ENCODE measurements around the gene RDH12. TPM values are rescaled to one million over a fixed set of nuclear protein-coding genes. Genes with fewer than 3 reads are reported as not detected.
A peak's percentile ranks its signal among the peaks of the same experiment; 100 is the strongest.
"Not testable (repeated sequence)": the region's sequence is repeated elsewhere in the genome, so short reads cannot be mapped to it uniquely, and the experiment has no call there.

The RDH12 gene
- total RNA-seq, 1 experiment from 2014 or later = 0.05 TPM

- DNase-seq (ENCODE audit: low read depth) = no peak
Measured at GRCh38 chr14:67705211-67705610, 3.5 kb downstream of the RDH12 start.

DNA sequence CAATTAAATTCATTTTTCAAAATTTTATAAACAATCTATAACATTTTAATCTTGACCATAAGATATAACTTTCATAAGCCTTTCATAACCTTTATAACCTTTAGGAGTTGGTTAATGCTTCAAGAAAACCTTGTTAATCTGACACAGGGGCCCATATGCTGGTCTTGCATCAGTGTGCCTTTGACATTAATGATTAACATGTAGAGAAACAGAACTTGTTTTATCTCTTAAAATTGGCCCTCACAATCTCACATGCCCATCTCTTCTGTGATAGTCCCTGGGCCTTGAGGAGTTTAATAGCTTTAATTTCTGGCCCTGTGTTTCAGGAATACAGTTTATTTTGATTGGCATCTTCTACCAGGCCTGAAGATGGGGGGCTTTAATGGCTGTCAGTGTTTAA, 7.7 kb downstream of the RDH12 start:
- DNase-seq (ENCODE audit: low read depth) = not testable (repeated sequence)

DNA sequence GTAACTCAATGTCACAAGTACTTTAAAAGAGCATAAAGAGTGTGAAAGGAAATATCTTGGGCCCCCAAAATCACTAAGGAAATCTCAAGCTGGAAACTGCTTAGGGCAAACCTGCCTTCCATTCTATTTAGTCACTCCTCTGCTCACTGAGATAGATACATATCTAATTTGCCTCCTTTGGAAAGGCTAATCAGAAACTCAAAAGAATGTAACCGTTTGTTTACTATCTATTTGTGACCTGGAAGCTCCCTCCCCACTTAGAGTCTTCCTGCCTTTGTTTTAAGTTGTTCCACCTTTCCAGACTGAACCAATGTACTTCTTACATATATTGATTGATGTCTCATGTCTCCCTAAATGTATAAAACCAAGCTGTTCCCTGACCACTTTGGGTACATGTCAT, 8.1 kb downstream of the RDH12 start:
- DNase-seq (ENCODE audit: low read depth) = not testable (repeated sequence)

DNA sequence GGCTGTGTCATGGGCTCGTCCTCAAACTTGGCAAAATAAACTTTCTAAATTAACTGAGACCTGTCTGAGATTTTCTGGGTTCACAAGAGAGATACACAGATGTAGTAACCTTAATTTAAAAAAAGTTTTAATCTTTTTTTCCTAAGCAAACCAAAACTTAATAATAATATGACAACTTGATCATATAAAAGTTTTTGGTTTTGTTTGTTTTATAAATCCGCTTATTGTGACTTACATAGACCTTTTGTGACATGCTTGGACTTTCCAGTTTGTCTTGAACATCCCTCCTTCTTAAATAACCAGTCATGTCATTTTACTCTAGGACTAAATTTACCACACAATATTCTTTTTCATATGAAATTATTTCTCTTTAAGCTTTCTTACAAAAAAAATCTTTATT, 8.5 kb downstream of the RDH12 start:
- DNase-seq (ENCODE audit: low read depth) = no peak

DNA sequence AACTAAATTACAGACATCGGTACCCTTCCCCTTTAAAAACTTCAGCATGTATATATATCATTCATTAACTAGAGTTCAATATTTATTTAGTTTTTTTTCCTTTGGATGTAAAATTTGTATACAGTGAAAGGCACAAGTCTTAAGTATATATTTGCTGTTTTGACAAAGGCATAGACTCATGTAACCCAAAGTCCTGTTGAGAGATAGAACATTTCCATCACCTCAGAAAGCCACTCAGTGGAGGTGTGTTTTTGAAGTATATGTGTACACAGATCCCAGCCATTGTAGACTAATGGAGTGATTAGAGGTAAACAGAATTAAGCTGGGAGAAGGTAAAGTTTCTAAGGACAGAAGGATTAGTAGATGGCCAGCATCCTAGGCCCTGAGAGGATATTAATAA, 15.4 kb downstream of the RDH12 start:
- DNase-seq (ENCODE audit: low read depth) = no peak

- no peak for DNase-seq (ENCODE audit: low read depth)
Measured at GRCh38 chr14:67718265-67718664, 16.6 kb downstream of the RDH12 start.

GRCh38 chr14:67719385-67719784, 17.7 kb downstream of the RDH12 start:
- DNase-seq (ENCODE audit: low read depth) = not testable (repeated sequence)

DNA sequence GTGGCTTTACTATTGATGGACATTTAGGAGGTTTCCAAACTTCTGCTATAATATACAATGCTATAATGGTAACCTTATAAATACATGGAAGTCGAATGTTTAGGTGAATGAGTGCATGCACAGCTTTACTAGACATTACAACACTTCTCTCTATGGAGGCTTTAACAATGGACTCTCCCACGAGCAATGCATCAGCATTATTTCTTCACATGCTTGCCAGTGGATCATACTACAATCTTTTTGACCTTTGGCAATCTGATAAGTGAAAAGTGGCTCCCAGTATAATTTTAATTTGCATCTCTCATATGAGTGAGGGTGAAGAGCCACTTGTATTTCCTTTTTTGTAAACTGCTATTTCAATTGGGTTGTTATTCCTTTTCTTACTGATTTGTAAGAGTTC, 18.2 kb downstream of the RDH12 start:
- no peak for DNase-seq (ENCODE audit: low read depth)

GRCh38 chr14:67721875-67722274, 20.2 kb downstream of the RDH12 start:
- DNase-seq (ENCODE audit: low read depth) = no peak

DNA sequence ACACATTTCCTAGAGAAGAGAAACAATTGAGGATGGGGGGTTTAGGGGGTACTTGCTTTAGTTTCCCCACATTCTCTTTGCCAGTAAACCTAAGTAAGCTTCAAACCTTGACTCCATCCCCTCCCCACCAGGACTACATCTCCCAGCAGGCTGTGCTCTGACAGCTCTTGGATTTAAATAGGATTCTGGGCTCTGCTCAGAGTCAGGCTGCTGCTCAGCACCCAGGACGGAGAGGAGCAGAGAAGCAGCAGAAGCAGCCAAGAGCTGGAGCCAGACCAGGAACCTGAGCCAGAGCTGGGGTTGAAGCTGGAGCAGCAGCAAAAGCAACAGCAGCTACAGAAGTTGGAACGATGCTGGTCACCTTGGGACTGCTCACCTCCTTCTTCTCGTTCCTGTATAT, 20.6 kb downstream of the RDH12 start:
- peak; percentile 24 for DNase-seq (ENCODE audit: low read depth)

DNA sequence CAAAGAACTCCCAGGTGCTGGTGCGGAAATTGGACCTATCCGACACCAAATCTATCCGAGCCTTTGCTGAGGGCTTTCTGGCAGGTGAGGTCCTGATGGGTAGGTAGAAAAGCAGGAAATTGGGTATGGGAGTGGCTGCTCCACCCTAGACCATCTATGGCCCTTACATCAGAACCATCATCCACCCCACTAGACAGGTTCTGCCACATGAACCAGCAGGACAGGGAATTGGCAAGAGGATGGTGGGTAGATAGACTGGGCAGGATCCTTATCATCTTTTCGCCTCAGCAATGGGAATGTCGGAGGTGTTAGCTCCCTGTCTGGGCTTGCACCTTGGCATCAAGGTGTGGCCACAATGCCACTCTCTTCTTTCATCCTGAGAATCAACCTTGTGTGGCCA, 23.5 kb downstream of the RDH12 start:
- DNase-seq (ENCODE audit: low read depth) = no peak

DNA sequence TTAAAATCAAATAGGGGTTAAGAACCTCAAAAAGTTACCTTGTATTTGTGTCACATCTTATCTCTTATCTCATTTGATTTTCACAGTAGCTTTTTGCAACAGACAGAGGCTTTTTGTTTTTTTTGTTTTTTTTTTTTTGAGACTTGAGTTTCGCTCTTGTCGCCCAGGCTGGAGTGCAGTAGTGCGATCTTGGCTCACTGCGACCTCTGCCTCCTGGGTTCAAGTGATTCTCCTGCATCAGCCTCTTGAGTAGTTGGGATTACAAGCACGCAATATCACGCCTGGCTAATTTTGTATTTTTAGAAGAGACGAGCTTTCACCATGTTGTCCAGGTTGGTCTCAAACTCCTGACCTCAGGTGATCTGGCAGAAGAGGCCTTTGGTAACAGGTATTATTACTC, 25.7 kb downstream of the RDH12 start:
- DNase-seq (ENCODE audit: low read depth) = no peak

DNA sequence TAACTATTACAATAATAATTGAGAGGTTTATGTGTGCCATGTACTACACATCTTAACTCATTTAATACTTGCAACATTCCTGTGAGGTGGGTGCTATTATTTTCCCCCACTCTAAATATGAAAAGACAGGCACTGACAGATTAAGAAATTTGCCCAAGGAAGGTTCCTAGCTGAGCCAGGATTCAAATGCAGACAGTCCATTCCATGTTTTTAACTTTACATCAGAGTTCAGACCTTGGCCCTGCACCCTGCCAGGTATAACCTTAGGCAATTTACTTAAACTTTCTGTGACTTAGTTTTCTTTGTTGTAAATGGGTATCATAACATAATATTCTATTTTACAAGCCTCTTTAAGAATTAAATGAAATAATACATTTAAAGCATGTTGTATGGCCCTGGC, 26.6 kb downstream of the RDH12 start:
- no peak for DNase-seq (ENCODE audit: low read depth)

GRCh38 chr14:67729072-67729885, 27.6 kb downstream of the RDH12 start:
- no peak for DNase-seq (ENCODE audit: low read depth)

- DNase-seq (ENCODE audit: low read depth) = no peak
Measured at GRCh38 chr14:67733616-67734015, 31.9 kb downstream of the RDH12 start.

GRCh38 chr14:67734675-67735074, 33.0 kb downstream of the RDH12 start:
- DNase-seq (ENCODE audit: low read depth) = peak; percentile 9

GRCh38 chr14:67735336-67736147, 33.9 kb downstream of the RDH12 start:
- no peak for DNase-seq (ENCODE audit: low read depth)

GRCh38 chr14:67736771-67737170, 35.1 kb downstream of the RDH12 start:
- no peak for DNase-seq (ENCODE audit: low read depth)

- DNase-seq (ENCODE audit: low read depth) = peak; percentile 91
Measured at GRCh38 chr14:67738740-67739504, 37.2 kb downstream of the RDH12 start.

DNA sequence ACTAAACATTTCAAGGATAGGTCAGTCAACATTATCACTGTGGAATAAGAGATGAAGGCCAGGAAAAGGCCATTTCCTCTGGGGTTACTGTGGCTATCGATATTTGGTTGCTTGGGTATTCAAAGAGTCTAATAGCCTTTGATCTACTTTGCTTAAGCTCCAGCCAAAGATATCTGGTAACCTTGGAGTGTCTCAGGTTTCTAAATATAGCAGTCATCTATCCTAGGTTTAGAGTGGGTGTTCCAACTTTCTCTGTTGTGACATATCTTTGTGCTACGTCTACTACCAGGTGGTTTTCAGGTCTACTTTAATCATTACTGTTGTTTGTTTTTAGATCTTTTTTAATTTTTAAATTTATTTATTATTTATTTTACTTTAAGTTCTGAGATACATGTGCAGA, 42.4 kb downstream of the RDH12 start:
- DNase-seq (ENCODE audit: low read depth) = no peak

- no peak for DNase-seq (ENCODE audit: low read depth)
Measured at GRCh38 chr14:67746927-67747326, 45.2 kb downstream of the RDH12 start.

DNA sequence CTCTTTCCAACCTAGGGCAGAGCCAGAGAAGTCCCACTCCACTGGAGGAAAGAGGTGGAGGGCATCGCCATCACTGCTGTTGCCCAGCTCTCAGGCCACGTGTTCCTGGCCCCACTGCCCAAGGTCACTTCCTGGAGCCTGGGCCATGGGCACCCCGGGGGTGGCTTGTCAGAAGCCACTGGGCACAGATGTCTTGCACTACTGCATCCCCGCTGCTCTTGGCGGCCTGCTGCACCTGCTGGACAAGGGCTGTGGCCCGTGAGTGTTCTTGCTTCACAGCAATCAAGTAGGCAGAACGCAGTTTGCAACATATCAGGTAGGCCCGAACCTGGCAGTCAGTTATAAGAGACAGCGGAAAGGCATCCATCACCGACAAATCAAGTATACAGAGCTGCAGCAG, 46.6 kb downstream of the RDH12 start:
- DNase-seq (ENCODE audit: low read depth) = no peak
